ENCODE measurements around the gene LRRC4C.

GRCh38 chr11:41115066-41115465, 344.4 kb downstream of the LRRC4C start:
- TF ChIP-seq TAF1 (IDR thresholded peaks at IDR 0.05; ENCODE audit: low read depth, low read length) (no peak), POLR2A (IDR thresholded peaks at IDR 0.05; ENCODE audit: low read depth, low read length) (no peak)

Data from GM12891 (cell line).